Measurements from ENCODE around the gene AFF2. TPM values are rescaled to one million over a fixed set of nuclear protein-coding genes. Genes with fewer than 3 reads are reported as not detected.
"Not testable (repeated sequence)": the region's sequence is repeated elsewhere in the genome, so short reads cannot be mapped to it uniquely, and the experiment has no call there.

AFF2 gene
- total and polyA plus RNA-seq, 10 donors: 0.04 to 26.6 (median 8.7) TPM

- Histone ChIP-seq H3K4me3 (no peak overlapping the region), H3K4me1 (peaks cover 0 to 3% (median 0%) of the 10 kb centered on the region in 6 donors), H3K9me3 (peaks cover 0 to 2% (median 0%) of the 10 kb centered on the region in 8 donors), H3K36me3 (no peaks in the 10 kb centered on the region), H3K27me3 (replicated peaks in 1 of 7) (no peaks in the 10 kb centered on the region), H3K27ac (no peak overlapping the region)
- intact Hi-C loops (cut with DNase I; ENCODE audit: low total_unique reads): no loop called here
- TF ChIP-seq CTCF (IDR thresholded peaks at IDR 0.05 in 8 of 11, conservative IDR thresholded peaks at IDR 0.05 in 3 of 11) (no peak), POLR2AphosphoS5 (IDR thresholded peaks at IDR 0.05) (no peak), POLR2A (IDR thresholded peaks at IDR 0.05) (no peak)
- no peak for DNase-seq
- 46 to 100% (median 85%) methylated on average over 1 of the region's 1 CpG for WGBS, 5 donors
Measured at GRCh38 chrX:148662014-148662413, 161.6 kb downstream of the AFF2 start.

GRCh38 chrX:148664171-148664570 is 163.8 kb downstream of the AFF2 start:
- intact Hi-C loops (cut with DNase I; ENCODE audit: low total_unique reads): no loop called here
- TF ChIP-seq POLR2AphosphoS5 (IDR thresholded peaks at IDR 0.05): no peak
- no peak for TF ChIP-seq CTCF (IDR thresholded peaks at IDR 0.05 in 8 of 11, conservative IDR thresholded peaks at IDR 0.05 in 3 of 11)
- TF ChIP-seq POLR2A (IDR thresholded peaks at IDR 0.05): no peak
- H3K9me3 ChIP-seq: peaks cover 4 to 23% (median 17%) of the 10 kb centered on the region in 8 donors
- no peaks in the 10 kb centered on the region for H3K4me1 ChIP-seq
- no peak for DNase-seq
- H3K27me3 ChIP-seq (replicated peaks in 1 of 7): no peaks in the 10 kb centered on the region
- H3K4me3 ChIP-seq: no peak overlapping the region
- no peak overlapping the region for H3K27ac ChIP-seq
- no peaks in the 10 kb centered on the region for H3K36me3 ChIP-seq
- WGBS, 5 donors: 87 to 100% (median 93%) methylated on average over 1 of the region's 1 CpG

- intact Hi-C loops (cut with DNase I; ENCODE audit: low total_unique reads): no loop called here
- Histone ChIP-seq H3K9me3 (peaks cover 4 to 32% (median 23%) of the 10 kb centered on the region in 8 donors), H3K4me1 (no peaks in the 10 kb centered on the region), H3K4me3 (no peak overlapping the region), H3K27ac (no peak overlapping the region), H3K27me3 (replicated peaks in 1 of 7) (no peaks in the 10 kb centered on the region), H3K36me3 (no peaks in the 10 kb centered on the region)
- DNase-seq: no peak
- 76 to 92% (median 78%) methylated on average over 3 of the region's 3 CpGs for WGBS, 5 donors
- TF ChIP-seq CTCF (IDR thresholded peaks at IDR 0.05 in 8 of 11, conservative IDR thresholded peaks at IDR 0.05 in 3 of 11) (no peak), POLR2A (IDR thresholded peaks at IDR 0.05) (no peak), POLR2AphosphoS5 (IDR thresholded peaks at IDR 0.05) (no peak)
Measured at GRCh38 chrX:148664995-148665394, 164.6 kb downstream of the AFF2 start.

- H3K27me3 ChIP-seq (replicated peaks in 1 of 7); H3K36me3 ChIP-seq; H3K4me1 ChIP-seq; intact Hi-C loops (cut with DNase I; ENCODE audit: low total_unique reads); H3K27ac ChIP-seq; DNase-seq; H3K4me3 ChIP-seq: not testable (repeated sequence)
- WGBS, 5 donors: 66 to 94% (median 84%) methylated on average over 3 of the region's 3 CpGs
- H3K9me3 ChIP-seq: peaks cover 4 to 33% (median 23%) of the 10 kb centered on the region in 8 donors
Measured at GRCh38 chrX:148669175-148669574, 168.8 kb downstream of the AFF2 start.

- Histone ChIP-seq H3K4me3 (no peak overlapping the region), H3K27ac (no peak overlapping the region), H3K4me1 (no peaks in the 10 kb centered on the region), H3K27me3 (replicated peaks in 1 of 7) (no peaks in the 10 kb centered on the region), H3K36me3 (no peaks in the 10 kb centered on the region), H3K9me3 (peaks cover 4 to 33% (median 23%) of the 10 kb centered on the region in 8 donors)
- 63 to 85% (median 67%) methylated on average over 3 of the region's 3 CpGs for WGBS, 5 donors
- TF ChIP-seq CTCF (IDR thresholded peaks at IDR 0.05 in 8 of 11, conservative IDR thresholded peaks at IDR 0.05 in 3 of 11) (no peak), POLR2AphosphoS5 (IDR thresholded peaks at IDR 0.05) (no peak), POLR2A (IDR thresholded peaks at IDR 0.05) (no peak)
- DNase-seq: no peak
- intact Hi-C loops (cut with DNase I; ENCODE audit: low total_unique reads): no loop called here
Measured at GRCh38 chrX:148670277-148670676, 169.9 kb downstream of the AFF2 start.
